Hepatocyte (in vitro differentiated cells): Measurements from ENCODE around the gene POLD2.

Experiments used
- CTCF ChIP-seq: fragments of 200-600 bp; sonication (generic); IDR thresholded peaks from 2 replicates; pipeline ENCODE4 v1.5.1; 2016; ENCODE audit warnings: antibody characterized with exemption, mild to moderate bottlenecking; ENCODE audit not compliant: poor library complexity
- EZH2phosphoT487 ChIP-seq: fragments of 200-600 bp; sonication (generic); IDR thresholded peaks from one replicate; pipeline ENCODE4 v1.6.1; 2018; ENCODE audit warnings: antibody characterized with exemption, mild to moderate bottlenecking, low read depth, moderate library complexity; ENCODE audit not compliant: unreplicated experiment, severe bottlenecking

GRCh38 chr7:44082541-44083207, 40.7 kb downstream of the POLD2 start:
- no peak for TF ChIP-seq EZH2phosphoT487
- no peak for TF ChIP-seq CTCF
